Ascending aorta (tissue), 2 donors: ENCODE data around the gene DNAH11. TPM values are rescaled to one million over a fixed set of nuclear protein-coding genes. Genes with fewer than 3 reads are reported as not detected.

Experiments used
- DNase-seq, 2 donors: peaks; one replicate each; pipeline ENCODE4 v3.0.0-alpha.2; 2019; ENCODE audit warnings: low spot score in 2 of 2
- H3K27ac ChIP-seq, 2 donors: fragments of 200-600 bp; sonication (generic); one replicate each; pipeline ENCODE4 v1.5.1; 2016 to 2017; ENCODE audit warnings: mild to moderate bottlenecking in 1 of 2
- H3K27me3 ChIP-seq: fragments of 200-600 bp; sonication (generic); one replicate; pipeline ENCODE4 v1.5.1; 2017
- H3K36me3 ChIP-seq, 2 donors: fragments of 200-600 bp; sonication (generic); one replicate each; pipeline ENCODE4 v1.5.1; 2016
- H3K4me1 ChIP-seq, 2 donors: fragments of 200-600 bp; sonication (generic); one replicate each; pipeline ENCODE4 v1.5.1; 2016 to 2017; ENCODE audit warnings: mild to moderate bottlenecking in 1 of 2
- H3K4me3 ChIP-seq, 2 donors: fragments of 200-600 bp; sonication (generic); one replicate each; pipeline ENCODE4 v1.5.1; 2016 to 2017; ENCODE audit warnings: mild to moderate bottlenecking in 1 of 2
- H3K9me3 ChIP-seq, 2 donors: fragments of 200-600 bp; sonication (generic); one replicate each; pipeline ENCODE4 v1.5.1; 2016
- intact Hi-C: fragments of 100-400 bp; cut with DNase I; formaldehyde crosslinking; loops from one replicate; pipeline ENCODE4 v1.15.1; 2023
- total RNA-seq: library from RNA; depleted of rRNA; stranded (reverse); fragments of >200 nt; gene quantifications from one replicate; pipeline ENCODE4 v1.1.0, GENCODE V29; 2016
- TF ChIP-seq, protein P1 (sequence below), 3 experiments: fragments of 200-600 bp in 2 of 3; fragments of 450-650 bp in 1 of 3; sonication (generic) in 2 of 3; IDR thresholded peaks; one replicate each; pipeline ENCODE4 v1.5.1; 2016 to 2019; ENCODE audit warnings: antibody characterized with exemption in 3 of 3, mild to moderate bottlenecking in 1 of 3, moderate library complexity in 1 of 3

DNAH11 gene
- total RNA-seq, 1 donor from 2014 or later, result 0.75 TPM

- DNase-seq, result no peak
- Histone ChIP-seq H3K27me3 (no peaks in the 10 kb centered on the region), H3K4me3 (no peak overlapping the region), H3K4me1 (no peaks in the 10 kb centered on the region), H3K9me3 (no peaks in the 10 kb centered on the region), H3K36me3 (no peaks in the 10 kb centered on the region), H3K27ac (no peak overlapping the region)
- TF ChIP-seq, protein P1, sequence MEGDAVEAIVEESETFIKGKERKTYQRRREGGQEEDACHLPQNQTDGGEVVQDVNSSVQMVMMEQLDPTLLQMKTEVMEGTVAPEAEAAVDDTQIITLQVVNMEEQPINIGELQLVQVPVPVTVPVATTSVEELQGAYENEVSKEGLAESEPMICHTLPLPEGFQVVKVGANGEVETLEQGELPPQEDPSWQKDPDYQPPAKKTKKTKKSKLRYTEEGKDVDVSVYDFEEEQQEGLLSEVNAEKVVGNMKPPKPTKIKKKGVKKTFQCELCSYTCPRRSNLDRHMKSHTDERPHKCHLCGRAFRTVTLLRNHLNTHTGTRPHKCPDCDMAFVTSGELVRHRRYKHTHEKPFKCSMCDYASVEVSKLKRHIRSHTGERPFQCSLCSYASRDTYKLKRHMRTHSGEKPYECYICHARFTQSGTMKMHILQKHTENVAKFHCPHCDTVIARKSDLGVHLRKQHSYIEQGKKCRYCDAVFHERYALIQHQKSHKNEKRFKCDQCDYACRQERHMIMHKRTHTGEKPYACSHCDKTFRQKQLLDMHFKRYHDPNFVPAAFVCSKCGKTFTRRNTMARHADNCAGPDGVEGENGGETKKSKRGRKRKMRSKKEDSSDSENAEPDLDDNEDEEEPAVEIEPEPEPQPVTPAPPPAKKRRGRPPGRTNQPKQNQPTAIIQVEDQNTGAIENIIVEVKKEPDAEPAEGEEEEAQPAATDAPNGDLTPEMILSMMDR (IDR thresholded peaks at IDR 0.05), result peak in 1 of 3 experiments; percentile 14
- intact Hi-C loops, result no loop called here
Measured at GRCh38 chr7:21767300-21767900, 224.6 kb downstream of the DNAH11 start.

DNA sequence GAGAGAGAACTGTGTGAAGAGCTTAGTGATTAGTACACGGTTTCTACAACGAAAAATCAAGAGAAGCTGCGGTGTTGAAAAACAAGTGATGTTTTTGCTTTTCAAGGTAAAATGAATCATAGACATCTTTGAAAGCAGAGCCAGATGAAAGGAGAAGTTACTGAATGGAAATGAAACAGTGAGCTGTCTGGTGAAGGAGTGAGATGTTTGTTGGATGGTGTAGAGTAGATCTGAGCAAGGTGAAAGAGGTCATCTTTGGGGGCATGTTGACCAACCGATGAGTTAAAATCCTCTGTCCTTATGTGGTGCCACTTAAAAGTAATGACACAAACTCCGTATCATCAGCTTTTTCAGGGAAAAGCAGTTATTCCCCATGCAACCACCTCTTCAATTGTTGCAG, 225.4 kb downstream of the DNAH11 start:
- no peak overlapping the region for H3K4me3 ChIP-seq
- H3K27me3 ChIP-seq, result no peaks in the 10 kb centered on the region
- no peak for DNase-seq
- H3K27ac ChIP-seq, result no peak overlapping the region
- H3K4me1 ChIP-seq, result no peaks in the 10 kb centered on the region
- TF ChIP-seq, protein P1 (IDR thresholded peaks at IDR 0.05), result no peak
- no peaks in the 10 kb centered on the region for H3K36me3 ChIP-seq
- H3K9me3 ChIP-seq, result no peaks in the 10 kb centered on the region
- intact Hi-C loops, result no loop called here

DNA sequence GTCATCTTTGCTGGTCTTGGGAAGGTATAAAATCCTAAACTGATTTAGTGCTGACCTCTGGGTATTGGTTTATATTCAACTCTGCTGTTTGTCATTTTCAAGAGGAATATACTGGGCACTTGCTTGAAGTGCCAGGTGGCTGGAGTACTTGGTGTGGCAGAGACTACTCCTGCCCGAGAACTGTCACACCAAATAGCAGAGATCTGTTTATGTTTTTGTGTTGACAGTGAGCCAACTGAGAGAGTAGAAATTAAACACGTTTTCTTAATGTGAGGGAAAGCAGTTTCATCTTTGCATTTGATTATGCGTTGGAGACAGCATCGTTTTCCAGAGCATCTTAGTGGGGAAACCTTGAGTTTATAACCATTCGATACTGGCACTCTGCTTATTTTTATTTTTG, 228.4 kb downstream of the DNAH11 start:
- no peaks in the 10 kb centered on the region for H3K36me3 ChIP-seq
- H3K27ac ChIP-seq, result no peak overlapping the region
- no peak overlapping the region for H3K4me3 ChIP-seq
- H3K9me3 ChIP-seq, result no peaks in the 10 kb centered on the region
- intact Hi-C loops, result no loop called here
- H3K4me1 ChIP-seq, result no peaks in the 10 kb centered on the region
- no peaks in the 10 kb centered on the region for H3K27me3 ChIP-seq
- DNase-seq, result no peak
- TF ChIP-seq, protein P1 (IDR thresholded peaks at IDR 0.05), result no peak

DNA sequence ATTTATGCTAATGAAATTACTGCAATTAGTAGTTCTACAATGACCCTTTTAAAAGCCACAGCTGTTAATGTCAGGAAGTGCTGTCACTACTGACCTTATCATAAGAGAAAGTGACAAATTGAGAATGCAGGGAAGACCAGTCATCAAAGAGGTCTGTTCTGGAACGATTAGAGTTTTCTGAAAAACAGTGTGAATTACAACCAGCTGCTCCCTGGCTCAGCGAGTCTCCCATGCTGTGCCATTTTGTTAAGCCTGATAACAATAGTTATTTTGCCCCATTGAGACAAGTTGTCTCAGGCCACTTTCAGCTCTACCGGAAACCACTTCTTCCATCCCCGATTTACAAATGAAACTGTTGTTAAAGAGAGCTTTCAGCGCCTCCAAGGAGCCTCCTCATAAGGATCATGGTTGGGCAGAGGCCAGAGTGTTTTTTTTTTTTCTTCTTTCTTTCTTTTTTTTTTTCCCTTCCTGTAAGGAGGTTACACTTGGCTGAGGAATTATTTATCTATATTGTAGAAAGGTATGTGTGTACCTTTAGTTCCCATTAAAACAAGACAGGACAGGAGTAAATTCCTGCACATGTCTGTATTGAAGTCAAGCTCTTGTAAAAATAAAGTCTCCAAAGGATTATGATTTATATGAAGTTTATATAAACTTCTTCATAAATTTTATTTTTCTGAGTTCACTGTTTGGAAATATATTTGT, 229.2 kb downstream of the DNAH11 start:
- no peaks in the 10 kb centered on the region for H3K4me1 ChIP-seq
- H3K9me3 ChIP-seq, result no peaks in the 10 kb centered on the region
- no peaks in the 10 kb centered on the region for H3K27me3 ChIP-seq
- H3K36me3 ChIP-seq, result no peaks in the 10 kb centered on the region
- intact Hi-C loops, result no loop called here
- H3K27ac ChIP-seq, result no peak overlapping the region
- no peak for DNase-seq
- H3K4me3 ChIP-seq, result no peak overlapping the region
- TF ChIP-seq, protein P1 (IDR thresholded peaks at IDR 0.05), result no peak

DNA sequence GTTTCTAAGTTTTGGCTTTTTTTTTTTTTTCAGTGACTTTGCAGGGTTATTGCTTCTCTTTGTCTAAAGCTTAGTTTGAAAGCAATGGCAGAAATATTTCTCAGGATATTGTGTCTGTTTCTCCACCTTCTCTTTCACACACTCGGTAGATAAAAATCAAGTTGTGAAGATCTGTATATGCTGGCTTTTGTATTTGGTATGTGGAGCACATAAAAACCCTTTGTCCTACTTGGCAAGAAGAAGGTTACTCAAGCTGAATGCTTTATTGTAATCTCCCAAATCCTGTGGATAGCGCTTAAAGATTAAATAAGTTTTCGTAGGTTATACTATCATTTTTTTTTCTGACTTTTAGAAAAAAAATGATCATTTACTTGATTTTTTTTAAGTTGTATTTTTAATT, 230.5 kb downstream of the DNAH11 start:
- H3K4me3 ChIP-seq, result no peak overlapping the region
- H3K4me1 ChIP-seq, result no peaks in the 10 kb centered on the region
- DNase-seq, result no peak
- intact Hi-C loops, result no loop called here
- H3K36me3 ChIP-seq, result no peaks in the 10 kb centered on the region
- TF ChIP-seq, protein P1 (IDR thresholded peaks at IDR 0.05), result no peak
- H3K27ac ChIP-seq, result no peak overlapping the region
- no peaks in the 10 kb centered on the region for H3K27me3 ChIP-seq
- no peaks in the 10 kb centered on the region for H3K9me3 ChIP-seq
